GM12878 (cell line): ENCODE results near the gene FAM193A. TPM values are rescaled to one million over a fixed set of nuclear protein-coding genes. Genes with fewer than 3 reads are reported as not detected.

Experiments used
- ATAC-seq: fragments of 200-7000 bp; cut with Tn5 transposase; 3 replicates; pipeline ENCODE4 v1.9.1; 2020; ENCODE audit warnings: mild to moderate bottlenecking, moderate library complexity
- BruUV-seq: library from RNA; stranded (reverse); fragments of 400-500 nt; replicated peaks from 2 replicates; lab custom pipeline; 2021; lab: Mats Ljungman, UMichigan
- CTCF ChIA-PET: fragments of 300-600 bp; sonication (Branson Sonifier 250); formaldehyde crosslinking; extraction: SDS; loops from one replicate; lab custom pipeline; 2021; ENCODE audit warnings: inconsistent platforms; lab: Yijun Ruan, JAX
- POLR2A ChIA-PET: fragments of 350-600 bp; formaldehyde crosslinking; extraction: SDS; loops from one replicate; lab custom pipeline; 2021; ENCODE audit warnings: inconsistent platforms; lab: Charles Lee
- RAD21 ChIA-PET: fragments of 300-600 bp; sonication (Branson Sonifier 250); formaldehyde crosslinking; loops from one replicate; lab custom pipeline; 2023; ENCODE audit warnings: antibody characterized with exemption; ENCODE audit not compliant: unreplicated experiment; lab: Charles Lee
- SMC1A ChIA-PET: fragments of 300-600 bp; sonication (Branson Sonifier 250); formaldehyde crosslinking; loops from one replicate; lab custom pipeline; 2023; ENCODE audit not compliant: unreplicated experiment, uncharacterized antibody; lab: Charles Lee
- DNase-seq: peaks from one replicate; pipeline ENCODE4 v3.0.0-alpha.2; 2011; ENCODE audit warnings: low read depth, low spot score
- FAIRE-seq: peaks from 3 replicates; lab custom pipeline; 2011; peaks lifted over from hg19 to GRCh38; lab: Jason Lieb, UNC
- H2AFZ ChIP-seq: 2 replicates; pipeline ENCODE4 v1.6.0; 2011; ENCODE audit warnings: low read depth, low read length, control low read depth; ENCODE audit not compliant: control insufficient read depth
- H3K27ac ChIP-seq: 2 replicates; pipeline ENCODE4 v1.5.1; 2011; ENCODE audit warnings: control low read depth; ENCODE audit not compliant: control insufficient read depth, insufficient read depth
- H3K27me3 ChIP-seq, 2 experiments: replicated peaks in 1 of 2; 2 replicates each; pipeline versions ENCODE4 v1.6.0 to v1.6.1; 2011; ENCODE audit warnings: low read length in 1 of 2; ENCODE audit not compliant: control insufficient read depth in 2 of 2, insufficient read depth in 2 of 2
- H3K36me3 ChIP-seq, 2 experiments: 2 replicates each; pipeline ENCODE4 v1.5.1; 2011; ENCODE audit warnings: low read length in 1 of 2; ENCODE audit not compliant: control insufficient read depth in 2 of 2, insufficient read depth in 2 of 2
- H3K4me1 ChIP-seq: 2 replicates; pipeline ENCODE4 v1.6.1; 2011; ENCODE audit warnings: mild to moderate bottlenecking, low read length, moderate library complexity, mixed read lengths; ENCODE audit not compliant: control insufficient read depth, insufficient read depth
- H3K4me2 ChIP-seq: 2 replicates; pipeline ENCODE4 v1.6.0; 2011; ENCODE audit warnings: control low read depth; ENCODE audit not compliant: control insufficient read depth, insufficient read depth
- H3K4me3 ChIP-seq: fragments of 200-600 bp; sonication (generic); 2 replicates; pipeline ENCODE4 v1.5.1; 2016
- H3K79me2 ChIP-seq: 2 replicates; pipeline ENCODE4 v1.6.0; 2011; ENCODE audit warnings: low read length; ENCODE audit not compliant: control insufficient read depth, insufficient read depth
- H3K9ac ChIP-seq: 2 replicates; pipeline ENCODE4 v1.8.0; 2011; ENCODE audit warnings: low read length, control low read depth, mixed read lengths; ENCODE audit not compliant: control insufficient read depth, insufficient read depth
- H3K9me3 ChIP-seq: replicated peaks from 3 replicates; pipeline ENCODE4 v1.5.1; 2011; ENCODE audit warnings: mild to moderate bottlenecking, low read length; ENCODE audit not compliant: control insufficient read depth, insufficient read depth
- H4K20me1 ChIP-seq: 2 replicates; pipeline ENCODE4 v1.6.0; 2011; ENCODE audit not compliant: control insufficient read depth, insufficient read depth
- ESRRA ChIP-seq: IDR thresholded peaks from 2 replicates; pipeline ENCODE4 v1.6.1; 2012; ENCODE audit warnings: mild to moderate bottlenecking, low read length, improper control_type of control experiment
- NFYA ChIP-seq: IDR thresholded peaks from 2 replicates; pipeline ENCODE4 v1.6.1; 2011; ENCODE audit warnings: low read depth, mild to moderate bottlenecking, low read length, improper control_type of control experiment, borderline replicate concordance
- SMARCA5 ChIP-seq: fragments of 450-650 bp; IDR thresholded peaks from 2 replicates; pipeline ENCODE4 v1.6.1; 2017; ENCODE audit warnings: mild to moderate bottlenecking
- WGBS: methylation state at CpG from one replicate; pipeline ENCODE4 v1.1.6; 2016; ENCODE audit warnings: low lambda C conversion rate; ENCODE audit not compliant: insufficient replicate concordance, insufficient coverage; ENCODE audit errors: missing lambda C conversion rate; 5-methylcytosine and 5-hydroxymethylcytosine counted together
- in situ Hi-C: fragments of 300-500 bp; cut with MboI; formaldehyde crosslinking; loops from 9 replicates; pipeline ENCODE4 v1.14.3; 2018; ENCODE audit warnings: mixed read lengths
- intact Hi-C: fragments of 100-400 bp; cut with micrococcal nuclease; formaldehyde crosslinking; loops from one replicate; pipeline ENCODE4 v1.14.2; 2022; ENCODE audit not compliant: unreplicated experiment
- polyA plus RNA-seq, 11 experiments: library from polyadenylated mRNA; depleted of rRNA in 4 of 11; unstranded in 6 of 11; stranded (reverse) in 5 of 11; fragments of >200 nt; fragmentation: Nextera tagmentation in 4 of 11; fragmentation: Illumina TruSeq in 1 of 11; extraction: Ambion mirVana in 4 of 11; extraction: Trizol in 1 of 11; gene quantifications; 1 replicate in 1 of 11; 2 replicates in 10 of 11; pipeline versions ENCODE4 v1.2.1 to v1.2.3, GENCODE V29; 2011 to 2016; ENCODE audit warnings: inconsistent platforms in 2 of 11, missing spikeins in 2 of 11, low read depth in 1 of 11
- total RNA-seq, 4 experiments: library from RNA; depleted of rRNA in 3 of 4; stranded (reverse); fragments of >200 nt in 3 of 4; fragmentation: Illumina TruSeq in 1 of 4; extraction: Trizol in 1 of 4; gene quantifications; 2 replicates each; pipeline versions ENCODE4 v1.2.1 to v1.2.3, GENCODE V29; 2013 to 2021
- TF ChIP-seq, protein P1 (sequence below): fragments of 450-650 bp; IDR thresholded peaks from 2 replicates; pipeline ENCODE4 v1.6.1; 2016; ENCODE audit warnings: mild to moderate bottlenecking, moderate library complexity, borderline replicate concordance

The FAM193A gene
- total and polyA plus RNA-seq, 10 of the 15 experiments (the other 5 are each of a cell fraction or from before 2014, with no cell fraction given), result 0.52 to 23.3 (median 7.4) TPM

DNA sequence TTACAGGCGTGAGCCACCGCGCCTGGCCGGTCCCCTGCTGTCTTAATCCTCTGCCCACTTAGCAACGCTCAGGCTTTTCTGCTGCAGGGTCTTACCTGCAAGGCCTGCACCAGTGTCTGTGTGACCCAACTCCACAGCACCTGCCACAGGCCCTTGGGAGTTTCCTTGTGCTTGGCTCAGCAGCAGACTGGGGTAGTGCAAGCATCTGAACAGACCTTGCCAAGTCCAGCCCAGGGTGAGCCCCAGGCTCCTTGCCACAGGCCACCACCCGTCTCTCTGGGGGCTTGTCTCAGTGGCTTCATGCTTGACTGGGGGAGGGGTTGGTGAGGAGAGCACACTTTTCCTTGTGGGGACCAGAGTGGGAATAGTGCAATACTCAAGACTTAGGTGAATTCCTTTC, 87.0 kb downstream of the FAM193A start:
- FAIRE-seq, result no peak
- Histone ChIP-seq H2AFZ (no peak overlapping the region), H3K27me3 (no peaks in the 10 kb centered on the region), H3K79me2 (peaks cover 31% of the 10 kb centered on the region), H3K4me1 (no peaks in the 10 kb centered on the region), H3K9me3 (no peaks in the 10 kb centered on the region), H3K9ac (no peak overlapping the region), H3K36me3 (peaks cover 4 to 12% of the 10 kb centered on the region in 2 experiments; a peak in 3 of 4 replicates), H3K27ac (no peak overlapping the region), H3K4me3 (no peak overlapping the region), H3K4me2 (no peak overlapping the region), H4K20me1 (peaks cover 3% of the 10 kb centered on the region; the same call in 1 of the 2 replicates)
- 81% methylated on average over 6 of the region's 6 CpGs for WGBS
- ChIA-PET POLR2A (no interaction called here), CTCF (no interaction called here), SMC1A (no interaction called here), RAD21 (interaction anchor here (1.2 kb wide), 1 partner anchor 25 kb away, joined by 4 read pairs; no protein-coding TSS in a partner anchor)
- intact Hi-C loops, result no loop called here
- no TSS peak for BruUV-seq
- TF ChIP-seq, protein P1, sequence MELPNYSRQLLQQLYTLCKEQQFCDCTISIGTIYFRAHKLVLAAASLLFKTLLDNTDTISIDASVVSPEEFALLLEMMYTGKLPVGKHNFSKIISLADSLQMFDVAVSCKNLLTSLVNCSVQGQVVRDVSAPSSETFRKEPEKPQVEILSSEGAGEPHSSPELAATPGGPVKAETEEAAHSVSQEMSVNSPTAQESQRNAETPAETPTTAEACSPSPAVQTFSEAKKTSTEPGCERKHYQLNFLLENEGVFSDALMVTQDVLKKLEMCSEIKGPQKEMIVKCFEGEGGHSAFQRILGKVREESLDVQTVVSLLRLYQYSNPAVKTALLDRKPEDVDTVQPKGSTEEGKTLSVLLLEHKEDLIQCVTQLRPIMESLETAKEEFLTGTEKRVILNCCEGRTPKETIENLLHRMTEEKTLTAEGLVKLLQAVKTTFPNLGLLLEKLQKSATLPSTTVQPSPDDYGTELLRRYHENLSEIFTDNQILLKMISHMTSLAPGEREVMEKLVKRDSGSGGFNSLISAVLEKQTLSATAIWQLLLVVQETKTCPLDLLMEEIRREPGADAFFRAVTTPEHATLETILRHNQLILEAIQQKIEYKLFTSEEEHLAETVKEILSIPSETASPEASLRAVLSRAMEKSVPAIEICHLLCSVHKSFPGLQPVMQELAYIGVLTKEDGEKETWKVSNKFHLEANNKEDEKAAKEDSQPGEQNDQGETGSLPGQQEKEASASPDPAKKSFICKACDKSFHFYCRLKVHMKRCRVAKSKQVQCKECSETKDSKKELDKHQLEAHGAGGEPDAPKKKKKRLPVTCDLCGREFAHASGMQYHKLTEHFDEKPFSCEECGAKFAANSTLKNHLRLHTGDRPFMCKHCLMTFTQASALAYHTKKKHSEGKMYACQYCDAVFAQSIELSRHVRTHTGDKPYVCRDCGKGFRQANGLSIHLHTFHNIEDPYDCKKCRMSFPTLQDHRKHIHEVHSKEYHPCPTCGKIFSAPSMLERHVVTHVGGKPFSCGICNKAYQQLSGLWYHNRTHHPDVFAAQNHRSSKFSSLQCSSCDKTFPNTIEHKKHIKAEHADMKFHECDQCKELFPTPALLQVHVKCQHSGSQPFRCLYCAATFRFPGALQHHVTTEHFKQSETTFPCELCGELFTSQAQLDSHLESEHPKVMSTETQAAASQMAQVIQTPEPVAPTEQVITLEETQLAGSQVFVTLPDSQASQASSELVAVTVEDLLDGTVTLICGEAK, result no peak
- TF ChIP-seq SMARCA5 (no peak), NFYA (no peak), ESRRA (no peak)
- in situ Hi-C loops, result no loop called here
- no peak for ATAC-seq
- DNase-seq, result no peak
